ENCODE data around the gene FAM3B. TPM values are rescaled to one million over a fixed set of nuclear protein-coding genes. Genes with fewer than 3 reads are reported as not detected.

Gene FAM3B
- total and polyA plus RNA-seq, 2 donors, result 8.5 to 13.2 TPM

GRCh38 chr21:41368735-41369104 is 52.1 kb downstream of the FAM3B start:
- Histone ChIP-seq H3K4me1 (ENCODE audit: control insufficient read depth in 2 of 2, insufficient read depth in 2 of 2, low read length in 2 of 2) (peaks cover 47 to 84% of the 10 kb centered on the region in 2 donors), H3K36me3 (ENCODE audit: control insufficient read depth in 2 of 2, insufficient read depth in 2 of 2, low read length in 1 of 2) (peaks cover 0 to 4% of the 10 kb centered on the region in 2 donors), H3K9me3 (ENCODE audit: control insufficient read depth in 2 of 2, insufficient read depth in 1 of 2, low read length in 1 of 2) (peaks cover 0 to 4% of the 10 kb centered on the region in 2 donors), H3K27me3 (ENCODE audit: control insufficient read depth in 2 of 2, insufficient read depth in 1 of 2, low read length in 1 of 2) (no peaks in the 10 kb centered on the region), H3K4me3 (ENCODE audit: low read length in 2 of 2) (peak overlapping the region; percentile 51 to 56), H3K27ac (ENCODE audit: low read depth in 1 of 2, low read length in 1 of 2) (peak overlapping the region; percentile 89 to 93)
- peak in 1 of 9 donors; percentile 51 for DNase-seq (ENCODE audit: low read depth in 6 of 9, low spot score in 9 of 9)
- WGBS, result 19% methylated on average over 4 of the region's 4 CpGs

DNA sequence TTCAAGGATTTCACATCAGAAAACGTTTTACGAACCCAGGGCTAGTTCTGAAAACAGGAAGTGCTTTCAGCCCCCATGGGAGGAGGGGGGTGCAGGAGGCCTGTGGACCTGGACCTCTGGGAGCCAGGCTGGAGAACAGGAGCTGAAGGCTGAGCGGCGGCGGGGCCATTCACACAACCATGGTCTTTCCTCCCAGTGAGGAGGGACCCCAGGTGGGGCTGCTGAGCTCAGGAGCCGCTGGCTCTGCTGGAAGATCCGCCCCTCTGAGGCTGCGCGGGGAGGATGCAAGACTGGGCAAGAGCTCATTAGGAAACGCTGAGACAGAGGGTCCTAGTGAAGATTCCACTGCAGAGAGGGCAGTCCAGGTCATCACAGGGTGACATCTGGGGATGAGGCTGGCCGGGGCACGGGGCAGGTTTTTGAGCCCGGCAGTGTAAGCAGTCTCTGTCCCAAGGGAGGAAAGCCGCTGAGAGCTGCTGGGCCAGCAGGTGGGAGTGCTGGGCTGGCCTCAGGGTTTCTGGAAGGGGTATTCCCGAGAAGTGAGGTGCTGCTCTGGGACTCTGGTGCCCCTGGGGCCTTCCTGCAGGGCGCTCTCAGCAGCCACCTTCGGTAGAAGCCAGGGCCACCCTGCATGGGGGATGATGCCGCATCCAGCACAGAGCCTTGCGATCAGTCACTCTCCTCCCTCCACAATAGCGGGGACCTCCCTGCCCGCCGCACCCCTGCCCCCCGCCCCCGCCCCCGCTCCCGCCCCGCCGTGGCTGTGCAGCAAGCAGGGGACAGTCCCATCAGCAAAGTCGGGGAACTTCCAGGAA is 52.7 kb downstream of the FAM3B start:
- Histone ChIP-seq H3K27me3 (ENCODE audit: control insufficient read depth in 2 of 2, insufficient read depth in 1 of 2, low read length in 1 of 2) (no peaks in the 10 kb centered on the region), H3K4me3 (ENCODE audit: low read length in 2 of 2) (peak overlapping the region; percentile 51 to 56), H3K27ac (ENCODE audit: low read depth in 1 of 2, low read length in 1 of 2) (peak overlapping the region; percentile 89 to 93), H3K9me3 (ENCODE audit: control insufficient read depth in 2 of 2, insufficient read depth in 1 of 2, low read length in 1 of 2) (peaks cover 0 to 4% of the 10 kb centered on the region in 2 donors), H3K36me3 (ENCODE audit: control insufficient read depth in 2 of 2, insufficient read depth in 2 of 2, low read length in 1 of 2) (peaks cover 0 to 4% of the 10 kb centered on the region in 2 donors), H3K4me1 (ENCODE audit: control insufficient read depth in 2 of 2, insufficient read depth in 2 of 2, low read length in 2 of 2) (peaks cover 47 to 84% of the 10 kb centered on the region in 2 donors)
- 11% methylated on average over 29 of the region's 29 CpGs for WGBS
- DNase-seq (ENCODE audit: low read depth in 6 of 9, low spot score in 9 of 9), result peak in 4 of 9 donors; percentile 52 to 75 (median 55)

- Histone ChIP-seq H3K4me1 (ENCODE audit: control insufficient read depth in 2 of 2, insufficient read depth in 2 of 2, low read length in 2 of 2) (peaks cover 55 to 87% of the 10 kb centered on the region in 2 donors), H3K4me3 (ENCODE audit: low read length in 2 of 2) (peak overlapping the region; percentile 51 to 56), H3K9me3 (ENCODE audit: control insufficient read depth in 2 of 2, insufficient read depth in 1 of 2, low read length in 1 of 2) (peaks cover 0 to 4% of the 10 kb centered on the region in 2 donors), H3K27ac (ENCODE audit: low read depth in 1 of 2, low read length in 1 of 2) (peak overlapping the region; percentile 89 to 93), H3K27me3 (ENCODE audit: control insufficient read depth in 2 of 2, insufficient read depth in 1 of 2, low read length in 1 of 2) (no peaks in the 10 kb centered on the region), H3K36me3 (ENCODE audit: control insufficient read depth in 2 of 2, insufficient read depth in 2 of 2, low read length in 1 of 2) (peaks cover 0 to 4% of the 10 kb centered on the region in 2 donors)
- 63% methylated on average over 30 of the region's 30 CpGs for WGBS
- DNase-seq (ENCODE audit: low read depth in 6 of 9, low spot score in 9 of 9), result peak in 1 of 9 donors; percentile 47
Observed at GRCh38 chr21:41369920-41370839, 53.6 kb downstream of the FAM3B start.

DNA sequence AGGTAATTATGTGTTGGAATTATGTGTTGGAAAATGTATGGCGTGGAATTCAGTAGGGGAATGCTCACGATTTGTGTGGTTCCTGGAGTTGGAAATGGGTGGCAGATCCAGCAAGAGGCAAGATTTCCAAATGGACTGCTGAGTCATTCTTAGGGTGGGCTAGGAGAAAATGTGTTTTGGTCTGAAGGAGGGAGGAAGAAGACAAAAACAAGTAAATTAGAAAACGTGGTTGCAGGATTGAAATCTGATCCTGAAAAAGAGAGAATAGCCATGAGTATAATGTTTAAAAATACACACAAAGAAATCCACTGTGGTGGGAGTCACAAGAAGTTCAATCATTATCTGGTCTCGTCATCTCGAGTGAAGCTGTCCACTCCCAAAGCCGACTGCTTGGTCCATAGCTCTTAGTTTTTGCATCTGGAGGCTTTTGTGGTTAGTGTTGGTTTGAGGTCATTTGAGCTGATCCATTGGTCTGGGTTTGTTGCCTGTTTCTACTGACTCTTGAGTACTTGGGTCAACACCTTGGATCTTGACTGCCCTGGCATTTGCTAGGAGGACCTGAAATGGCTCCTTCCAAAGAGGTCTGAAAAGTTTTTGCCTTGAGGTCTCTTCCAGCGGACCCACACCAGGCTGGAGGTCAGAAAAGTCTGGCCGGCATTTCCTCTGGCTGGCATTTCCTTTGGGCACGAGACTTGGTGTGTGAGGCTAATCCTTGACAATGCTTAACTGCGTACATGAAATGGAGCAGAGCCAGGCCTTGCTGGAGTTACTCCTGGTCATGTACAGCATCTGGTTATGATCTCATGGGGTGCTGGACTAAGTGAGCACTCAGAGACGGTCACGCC is 54.5 kb downstream of the FAM3B start:
- Histone ChIP-seq H3K27me3 (ENCODE audit: control insufficient read depth in 2 of 2, insufficient read depth in 1 of 2, low read length in 1 of 2) (no peaks in the 10 kb centered on the region), H3K4me1 (ENCODE audit: control insufficient read depth in 2 of 2, insufficient read depth in 2 of 2, low read length in 2 of 2) (peaks cover 61 to 91% of the 10 kb centered on the region in 2 donors), H3K9me3 (ENCODE audit: control insufficient read depth in 2 of 2, insufficient read depth in 1 of 2, low read length in 1 of 2) (peaks cover 0 to 4% of the 10 kb centered on the region in 2 donors), H3K36me3 (ENCODE audit: control insufficient read depth in 2 of 2, insufficient read depth in 2 of 2, low read length in 1 of 2) (no peaks in the 10 kb centered on the region), H3K27ac (ENCODE audit: low read depth in 1 of 2, low read length in 1 of 2) (peak overlapping the region in 1 of 2 donors; percentile 89), H3K4me3 (ENCODE audit: low read length in 2 of 2) (peak overlapping the region; percentile 51 to 56)
- no peak for DNase-seq (ENCODE audit: low read depth in 6 of 9, low spot score in 9 of 9)
- WGBS, result 91% methylated on average over 12 of the region's 12 CpGs

- H3K27ac ChIP-seq (ENCODE audit: low read depth in 1 of 2, low read length in 1 of 2), result no peak overlapping the region
- DNase-seq (ENCODE audit: low read depth in 6 of 9, low spot score in 9 of 9), result no peak
- WGBS, result 98% methylated on average over 7 of the region's 7 CpGs
- no peaks in the 10 kb centered on the region for H3K27me3 ChIP-seq (ENCODE audit: control insufficient read depth in 2 of 2, insufficient read depth in 1 of 2, low read length in 1 of 2)
- peaks cover 0 to 4% of the 10 kb centered on the region in 2 donors for H3K9me3 ChIP-seq (ENCODE audit: control insufficient read depth in 2 of 2, insufficient read depth in 1 of 2, low read length in 1 of 2)
- peak overlapping the region; percentile 19 to 51 for H3K4me3 ChIP-seq (ENCODE audit: low read length in 2 of 2)
- H3K36me3 ChIP-seq (ENCODE audit: control insufficient read depth in 2 of 2, insufficient read depth in 2 of 2, low read length in 1 of 2), result peaks cover 0 to 3% of the 10 kb centered on the region in 2 donors
- H3K4me1 ChIP-seq (ENCODE audit: control insufficient read depth in 2 of 2, insufficient read depth in 2 of 2, low read length in 2 of 2), result peaks cover 64 to 91% of the 10 kb centered on the region in 2 donors
Observed at GRCh38 chr21:41371685-41372030, 55.1 kb downstream of the FAM3B start.

DNA sequence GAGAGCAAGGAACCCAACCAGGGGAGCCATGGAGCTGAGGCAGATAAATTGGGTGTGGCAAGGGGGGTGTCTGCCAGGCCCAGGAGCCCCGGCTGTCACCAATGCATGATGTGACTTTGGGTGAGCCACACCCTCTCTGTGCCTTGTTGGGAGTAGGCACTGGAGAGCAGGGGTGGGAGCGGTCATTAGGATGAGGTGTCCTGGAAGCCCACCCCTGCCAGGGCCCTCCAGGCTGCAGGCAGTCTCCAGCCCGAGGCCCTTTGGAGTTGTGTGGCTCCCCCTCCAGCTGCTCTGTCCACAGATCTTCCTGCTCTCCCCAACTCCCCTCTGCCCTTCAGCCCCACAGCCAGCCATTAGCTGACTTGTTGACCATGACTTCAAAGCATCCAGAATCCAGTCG is 56.7 kb downstream of the FAM3B start:
- Histone ChIP-seq H3K36me3 (ENCODE audit: control insufficient read depth in 2 of 2, insufficient read depth in 2 of 2, low read length in 1 of 2) (peaks cover 10 to 14% of the 10 kb centered on the region in 2 donors), H3K4me3 (ENCODE audit: low read length in 2 of 2) (peak overlapping the region in 1 of 2 donors; percentile 28), H3K27ac (ENCODE audit: low read depth in 1 of 2, low read length in 1 of 2) (peak overlapping the region; percentile 46 to 82), H3K4me1 (ENCODE audit: control insufficient read depth in 2 of 2, insufficient read depth in 2 of 2, low read length in 2 of 2) (peaks cover 67 to 91% of the 10 kb centered on the region in 2 donors), H3K9me3 (ENCODE audit: control insufficient read depth in 2 of 2, insufficient read depth in 1 of 2, low read length in 1 of 2) (peaks cover 0 to 4% of the 10 kb centered on the region in 2 donors), H3K27me3 (ENCODE audit: control insufficient read depth in 2 of 2, insufficient read depth in 1 of 2, low read length in 1 of 2) (no peaks in the 10 kb centered on the region)
- WGBS, result 62% methylated on average over 4 of the region's 4 CpGs
- no peak for DNase-seq (ENCODE audit: low read depth in 6 of 9, low spot score in 9 of 9)

DNA sequence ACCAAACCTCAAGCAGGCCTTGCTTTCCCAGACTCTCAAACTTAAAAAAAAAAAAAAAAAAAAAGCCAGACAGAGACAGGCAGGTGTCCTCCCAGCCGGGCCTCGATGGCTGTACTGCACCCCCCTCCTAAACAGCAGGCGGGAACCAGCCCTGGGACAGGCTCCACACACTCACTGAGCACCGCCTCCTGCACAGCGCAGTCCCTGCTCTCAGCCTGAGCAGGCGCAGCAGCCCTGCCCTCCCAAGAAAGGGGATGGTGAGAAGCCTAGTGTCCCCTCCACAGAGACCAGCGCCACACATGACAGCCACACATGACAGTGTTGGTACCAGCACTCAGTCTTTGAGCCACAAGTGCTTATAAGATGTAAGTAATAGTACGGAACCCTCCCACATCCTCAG is 57.2 kb downstream of the FAM3B start:
- Histone ChIP-seq H3K4me1 (ENCODE audit: control insufficient read depth in 2 of 2, insufficient read depth in 2 of 2, low read length in 2 of 2) (peaks cover 66 to 90% of the 10 kb centered on the region in 2 donors), H3K27ac (ENCODE audit: low read depth in 1 of 2, low read length in 1 of 2) (peak overlapping the region in 1 of 2 donors; percentile 82), H3K27me3 (ENCODE audit: control insufficient read depth in 2 of 2, insufficient read depth in 1 of 2, low read length in 1 of 2) (no peaks in the 10 kb centered on the region), H3K36me3 (ENCODE audit: control insufficient read depth in 2 of 2, insufficient read depth in 2 of 2, low read length in 1 of 2) (peaks cover 10 to 15% of the 10 kb centered on the region in 2 donors), H3K4me3 (ENCODE audit: low read length in 2 of 2) (no peak overlapping the region), H3K9me3 (ENCODE audit: control insufficient read depth in 2 of 2, insufficient read depth in 1 of 2, low read length in 1 of 2) (peaks cover 0 to 4% of the 10 kb centered on the region in 2 donors)
- peak in 4 of 9 donors; percentile 48 to 74 (median 60) for DNase-seq (ENCODE audit: low read depth in 6 of 9, low spot score in 9 of 9)
- WGBS, result 35% methylated on average over 8 of the region's 8 CpGs

DNA sequence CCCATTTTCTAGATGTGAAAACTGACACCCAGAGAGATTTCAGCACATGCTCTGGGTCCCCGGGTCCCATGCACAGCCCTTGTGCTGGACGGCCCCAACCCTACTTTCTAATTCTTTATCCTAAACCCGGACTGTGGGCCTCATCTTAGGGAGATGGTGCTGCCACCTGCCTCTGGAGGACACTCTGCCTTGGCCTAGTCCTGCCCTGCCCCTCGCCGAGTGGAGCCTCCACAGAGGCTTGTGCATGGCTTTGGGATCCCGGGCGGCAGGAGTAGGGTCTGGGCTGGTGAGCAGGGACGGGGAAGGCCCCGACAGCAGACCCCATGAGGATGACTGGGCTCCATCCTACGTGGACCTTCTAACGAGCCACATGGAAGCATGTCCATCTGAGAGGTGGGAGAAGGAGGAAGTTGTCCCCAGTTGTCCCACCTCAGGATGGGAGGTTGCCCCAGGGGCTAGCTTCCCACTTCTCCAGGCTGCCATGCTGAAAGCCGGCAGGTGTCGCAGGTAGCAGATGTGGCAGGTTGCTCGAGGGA is 57.6 kb downstream of the FAM3B start:
- no peak for DNase-seq (ENCODE audit: low read depth in 6 of 9, low spot score in 9 of 9)
- Histone ChIP-seq H3K36me3 (ENCODE audit: control insufficient read depth in 2 of 2, insufficient read depth in 2 of 2, low read length in 1 of 2) (peaks cover 15 to 20% of the 10 kb centered on the region in 2 donors), H3K27ac (ENCODE audit: low read depth in 1 of 2, low read length in 1 of 2) (peak overlapping the region in 1 of 2 donors; percentile 59), H3K4me3 (ENCODE audit: low read length in 2 of 2) (no peak overlapping the region), H3K27me3 (ENCODE audit: control insufficient read depth in 2 of 2, insufficient read depth in 1 of 2, low read length in 1 of 2) (no peaks in the 10 kb centered on the region), H3K9me3 (ENCODE audit: control insufficient read depth in 2 of 2, insufficient read depth in 1 of 2, low read length in 1 of 2) (peaks cover 0 to 3% of the 10 kb centered on the region in 2 donors), H3K4me1 (ENCODE audit: control insufficient read depth in 2 of 2, insufficient read depth in 2 of 2, low read length in 2 of 2) (peaks cover 64 to 90% of the 10 kb centered on the region in 2 donors)
- 98% methylated on average over 14 of the region's 14 CpGs for WGBS
